HEK293 (cell line): ENCODE results near the gene CPNE2.

Experiments used
- CTCF ChIP-seq: fragments of 450-650 bp; formaldehyde crosslinking; IDR thresholded peaks from 2 replicates; pipeline ENCODE4 v1.5.1; 2016; ENCODE audit warnings: missing biosample characterization, missing genetic modification characterization
- KLF1 ChIP-seq: fragments of 450-650 bp; formaldehyde crosslinking; IDR thresholded peaks from 2 replicates; pipeline ENCODE4 v1.5.1; 2016; ENCODE audit warnings: missing biosample characterization, missing genetic modification characterization
- SALL2 ChIP-seq: fragments of 450-650 bp; formaldehyde crosslinking; IDR thresholded peaks from 2 replicates; pipeline ENCODE4 v1.5.0; 2017; ENCODE audit warnings: missing biosample characterization, mild to moderate bottlenecking, missing genetic modification characterization, borderline replicate concordance
- ZBTB11 ChIP-seq: fragments of 450-650 bp; formaldehyde crosslinking; conservative IDR thresholded peaks from 2 replicates; pipeline ENCODE4 v1.5.1; 2016; ENCODE audit warnings: low read depth, missing biosample characterization, missing genetic modification characterization
- ZFP37 ChIP-seq: fragments of 450-650 bp; formaldehyde crosslinking; IDR thresholded peaks from 2 replicates; pipeline ENCODE4 v1.5.1; 2016; ENCODE audit warnings: missing biosample characterization, missing genetic modification characterization
- ZNF768 ChIP-seq: fragments of 450-650 bp; formaldehyde crosslinking; IDR thresholded peaks from 2 replicates; pipeline ENCODE4 v1.5.1; 2018; ENCODE audit warnings: missing biosample characterization, mild to moderate bottlenecking, missing genetic modification characterization
- ZNF785 ChIP-seq: fragments of 450-650 bp; formaldehyde crosslinking; IDR thresholded peaks from 2 replicates; pipeline ENCODE4 v1.5.1; 2016; ENCODE audit warnings: missing biosample characterization, missing genetic modification characterization
- ZSCAN30 ChIP-seq: fragments of 450-650 bp; IDR thresholded peaks from 2 replicates; pipeline ENCODE4 v1.5.1; 2018; ENCODE audit warnings: missing biosample characterization, mild to moderate bottlenecking, missing genetic modification characterization, moderate library complexity
- TF ChIP-seq, protein P1 (sequence below): fragments of 450-650 bp; formaldehyde crosslinking; IDR thresholded peaks from 2 replicates; pipeline ENCODE4 v1.5.1; 2016; ENCODE audit warnings: missing biosample characterization, missing genetic modification characterization
- TF ChIP-seq, protein P2 (sequence below): fragments of 450-650 bp; formaldehyde crosslinking; IDR thresholded peaks from 2 replicates; pipeline ENCODE4 v1.5.1; 2016; ENCODE audit warnings: missing biosample characterization, missing genetic modification characterization

GRCh38 chr16:57096192-57096591 lies 3.8 kb downstream of the CPNE2 start:
- TF ChIP-seq, protein P1, sequence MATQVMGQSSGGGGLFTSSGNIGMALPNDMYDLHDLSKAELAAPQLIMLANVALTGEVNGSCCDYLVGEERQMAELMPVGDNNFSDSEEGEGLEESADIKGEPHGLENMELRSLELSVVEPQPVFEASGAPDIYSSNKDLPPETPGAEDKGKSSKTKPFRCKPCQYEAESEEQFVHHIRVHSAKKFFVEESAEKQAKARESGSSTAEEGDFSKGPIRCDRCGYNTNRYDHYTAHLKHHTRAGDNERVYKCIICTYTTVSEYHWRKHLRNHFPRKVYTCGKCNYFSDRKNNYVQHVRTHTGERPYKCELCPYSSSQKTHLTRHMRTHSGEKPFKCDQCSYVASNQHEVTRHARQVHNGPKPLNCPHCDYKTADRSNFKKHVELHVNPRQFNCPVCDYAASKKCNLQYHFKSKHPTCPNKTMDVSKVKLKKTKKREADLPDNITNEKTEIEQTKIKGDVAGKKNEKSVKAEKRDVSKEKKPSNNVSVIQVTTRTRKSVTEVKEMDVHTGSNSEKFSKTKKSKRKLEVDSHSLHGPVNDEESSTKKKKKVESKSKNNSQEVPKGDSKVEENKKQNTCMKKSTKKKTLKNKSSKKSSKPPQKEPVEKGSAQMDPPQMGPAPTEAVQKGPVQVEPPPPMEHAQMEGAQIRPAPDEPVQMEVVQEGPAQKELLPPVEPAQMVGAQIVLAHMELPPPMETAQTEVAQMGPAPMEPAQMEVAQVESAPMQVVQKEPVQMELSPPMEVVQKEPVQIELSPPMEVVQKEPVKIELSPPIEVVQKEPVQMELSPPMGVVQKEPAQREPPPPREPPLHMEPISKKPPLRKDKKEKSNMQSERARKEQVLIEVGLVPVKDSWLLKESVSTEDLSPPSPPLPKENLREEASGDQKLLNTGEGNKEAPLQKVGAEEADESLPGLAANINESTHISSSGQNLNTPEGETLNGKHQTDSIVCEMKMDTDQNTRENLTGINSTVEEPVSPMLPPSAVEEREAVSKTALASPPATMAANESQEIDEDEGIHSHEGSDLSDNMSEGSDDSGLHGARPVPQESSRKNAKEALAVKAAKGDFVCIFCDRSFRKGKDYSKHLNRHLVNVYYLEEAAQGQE (tag by site-specific recombination) = no peak
- no peak for TF ChIP-seq SALL2 (tag by site-specific recombination)
- no peak for TF ChIP-seq ZFP37 (tag by site-specific recombination)
- TF ChIP-seq CTCF (tag by site-specific recombination) = no peak
- TF ChIP-seq ZNF768 = no peak
- TF ChIP-seq KLF1 (tag by site-specific recombination) = no peak
- TF ChIP-seq ZBTB11 = no peak
- no peak for TF ChIP-seq ZNF785 (tag by site-specific recombination)
- no peak for TF ChIP-seq ZSCAN30 (tag by site-specific recombination)
- TF ChIP-seq, protein P2, sequence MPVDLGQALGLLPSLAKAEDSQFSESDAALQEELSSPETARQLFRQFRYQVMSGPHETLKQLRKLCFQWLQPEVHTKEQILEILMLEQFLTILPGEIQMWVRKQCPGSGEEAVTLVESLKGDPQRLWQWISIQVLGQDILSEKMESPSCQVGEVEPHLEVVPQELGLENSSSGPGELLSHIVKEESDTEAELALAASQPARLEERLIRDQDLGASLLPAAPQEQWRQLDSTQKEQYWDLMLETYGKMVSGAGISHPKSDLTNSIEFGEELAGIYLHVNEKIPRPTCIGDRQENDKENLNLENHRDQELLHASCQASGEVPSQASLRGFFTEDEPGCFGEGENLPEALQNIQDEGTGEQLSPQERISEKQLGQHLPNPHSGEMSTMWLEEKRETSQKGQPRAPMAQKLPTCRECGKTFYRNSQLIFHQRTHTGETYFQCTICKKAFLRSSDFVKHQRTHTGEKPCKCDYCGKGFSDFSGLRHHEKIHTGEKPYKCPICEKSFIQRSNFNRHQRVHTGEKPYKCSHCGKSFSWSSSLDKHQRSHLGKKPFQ = no peak
